Hepatocyte (in vitro differentiated cells): Measurements from ENCODE around the gene OPN3.

ENCODE experiments used
- CTCF ChIP-seq: fragments of 200-600 bp; sonication (generic); IDR thresholded peaks from 2 replicates; pipeline ENCODE4 v1.5.1; 2016; ENCODE audit warnings: antibody characterized with exemption, mild to moderate bottlenecking; ENCODE audit not compliant: poor library complexity
- EZH2 ChIP-seq: fragments of 200-600 bp; sonication (generic); IDR thresholded peaks from 2 replicates; pipeline ENCODE4 v1.6.1; 2016; ENCODE audit warnings: antibody characterized with exemption, mild to moderate bottlenecking, borderline replicate concordance
- EZH2phosphoT487 ChIP-seq: fragments of 200-600 bp; sonication (generic); IDR thresholded peaks from one replicate; pipeline ENCODE4 v1.6.1; 2018; ENCODE audit warnings: antibody characterized with exemption, mild to moderate bottlenecking, low read depth, moderate library complexity; ENCODE audit not compliant: unreplicated experiment, severe bottlenecking

GRCh38 chr1:241679404-241679803 is 39.2 kb upstream of the OPN3 start:
- no peak for TF ChIP-seq CTCF
- TF ChIP-seq EZH2phosphoT487, result no peak
- no peak for TF ChIP-seq EZH2
